Measurements from ENCODE around the gene TPRA1.

- no peak for TF ChIP-seq POLR2AphosphoS5 (IDR thresholded peaks at IDR 0.05; ENCODE audit: low read depth)
- TF ChIP-seq CTCF (conservative IDR thresholded peaks at IDR 0.05; ENCODE audit: low read depth in 2 of 2) = no peak
- no peak for TF ChIP-seq EZH2phosphoT487 (IDR thresholded peaks at IDR 0.05; ENCODE audit: unreplicated experiment)
- TF ChIP-seq JUNB (IDR thresholded peaks at IDR 0.05; ENCODE audit: unreplicated experiment) = no peak
- no peak for TF ChIP-seq REST (IDR thresholded peaks at IDR 0.05; ENCODE audit: unreplicated experiment)
- TF ChIP-seq EZH2 (IDR thresholded peaks at IDR 0.05; ENCODE audit: low read depth, unreplicated experiment) = no peak
- no peak for TF ChIP-seq ZNF114 (CRISPR knock-in tag; IDR thresholded peaks at IDR 0.05)
- TF ChIP-seq ETS1 (IDR thresholded peaks at IDR 0.05) = no peak
- TF ChIP-seq ZNF462 (CRISPR knock-in tag; IDR thresholded peaks at IDR 0.05) = no peak
- no peak for TF ChIP-seq CREB1 (CRISPR knock-in tag; IDR thresholded peaks at IDR 0.05; ENCODE audit: low read depth)
- TF ChIP-seq STAT1 (IDR thresholded peaks at IDR 0.05; ENCODE audit: unreplicated experiment) = no peak
- no peak for TF ChIP-seq ZNF331 (CRISPR knock-in tag; IDR thresholded peaks at IDR 0.05; ENCODE audit: low read depth)
Measured at GRCh38 chr3:127552038-127552437, 38.5 kb downstream of the TPRA1 start.
